BLaER1 (cell line): ENCODE data around the gene THEM4.

Experiments used
- H3K27ac ChIP-seq: shearing (Covaris generic); formaldehyde crosslinking; 2 replicates; pipeline ENCODE4 v1.8.1; 2022
- H3K27me3 ChIP-seq: shearing (Covaris generic); formaldehyde crosslinking; 2 replicates; pipeline ENCODE4 v1.8.1; 2022
- H3K36me3 ChIP-seq: shearing (Covaris generic); formaldehyde crosslinking; 2 replicates; pipeline ENCODE4 v1.8.1; 2022
- H3K4me1 ChIP-seq: shearing (Covaris generic); formaldehyde crosslinking; 2 replicates; pipeline ENCODE4 v1.8.1; 2022
- H3K4me2 ChIP-seq: shearing (Covaris generic); formaldehyde crosslinking; 2 replicates; pipeline ENCODE4 v1.8.1; 2022
- H3K4me3 ChIP-seq: shearing (Covaris generic); formaldehyde crosslinking; 2 replicates; pipeline ENCODE4 v1.8.1; 2022
- H3K9ac ChIP-seq: shearing (Covaris generic); formaldehyde crosslinking; 2 replicates; pipeline ENCODE4 v1.8.1; 2022
- H3K9me3 ChIP-seq: shearing (Covaris generic); formaldehyde crosslinking; 2 replicates; pipeline ENCODE4 v1.8.1; 2022
- H4K20me1 ChIP-seq: shearing (Covaris generic); formaldehyde crosslinking; 2 replicates; pipeline ENCODE4 v1.8.1; 2022
- Cebpa-rat ChIP-seq: shearing (Covaris generic); IDR thresholded peaks from 2 replicates; pipeline ENCODE4 v1.8.1; 2022

THEM4 gene

DNA sequence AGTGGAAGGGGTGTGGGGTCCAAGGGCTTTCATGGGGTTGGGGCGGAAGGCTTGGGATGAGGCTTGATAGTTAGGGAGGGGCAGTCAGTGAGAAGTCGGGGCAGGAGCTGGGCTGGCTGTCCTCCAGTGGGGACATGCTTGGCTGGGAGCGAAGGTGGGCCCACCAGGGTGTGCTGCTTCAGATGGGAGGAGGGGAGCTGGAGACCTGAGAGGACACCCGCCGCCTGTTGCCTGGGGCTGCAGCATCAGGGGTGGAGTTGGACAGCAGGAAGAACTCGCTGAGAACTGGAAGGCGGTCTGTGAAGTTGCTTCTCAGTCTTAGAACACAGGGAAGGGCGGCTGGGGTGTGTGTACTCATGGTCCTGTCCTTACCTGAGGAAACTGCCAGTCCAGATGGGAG, 57.4 kb downstream of the THEM4 start:
- Histone ChIP-seq H3K4me2 (no peak overlapping the region), H4K20me1 (no peaks in the 10 kb centered on the region), H3K36me3 (no peaks in the 10 kb centered on the region), H3K27me3 (no peaks in the 10 kb centered on the region), H3K4me3 (no peak overlapping the region), H3K9ac (no peak overlapping the region), H3K9me3 (no peaks in the 10 kb centered on the region), H3K27ac (no peak overlapping the region), H3K4me1 (peaks cover 17% of the 10 kb centered on the region)
- TF ChIP-seq Cebpa-rat, result no peak

- Histone ChIP-seq H3K4me1 (peaks cover 24% of the 10 kb centered on the region), H3K4me2 (no peak overlapping the region), H3K4me3 (no peak overlapping the region), H3K27me3 (no peaks in the 10 kb centered on the region), H3K9me3 (no peaks in the 10 kb centered on the region), H3K27ac (no peak overlapping the region), H3K36me3 (no peaks in the 10 kb centered on the region), H3K9ac (no peak overlapping the region), H4K20me1 (no peaks in the 10 kb centered on the region)
- no peak for TF ChIP-seq Cebpa-rat
These were observed 59.4 kb downstream of the THEM4 start for GRCh38 chr1:151849871-151850270.

- no peak overlapping the region for H3K9ac ChIP-seq
- no peak overlapping the region for H3K27ac ChIP-seq
- no peaks in the 10 kb centered on the region for H3K27me3 ChIP-seq
- no peaks in the 10 kb centered on the region for H3K36me3 ChIP-seq
- H4K20me1 ChIP-seq, result no peaks in the 10 kb centered on the region
- no peak for TF ChIP-seq Cebpa-rat
- H3K4me3 ChIP-seq, result no peak overlapping the region
- H3K4me1 ChIP-seq, result peaks cover 24% of the 10 kb centered on the region
- H3K9me3 ChIP-seq, result no peaks in the 10 kb centered on the region
- peak overlapping the region; percentile 67; the same call in 1 of the 2 replicates for H3K4me2 ChIP-seq
These were observed 60.2 kb downstream of the THEM4 start for GRCh38 chr1:151849126-151849525.

- Histone ChIP-seq H3K4me1 (peaks cover 24% of the 10 kb centered on the region), H3K27ac (0 out of 2 replicates have a peak overlapping the region, but pooled peaks have one; percentile 19), H4K20me1 (no peaks in the 10 kb centered on the region), H3K4me2 (peak overlapping the region; percentile 67), H3K27me3 (no peaks in the 10 kb centered on the region), H3K9me3 (no peaks in the 10 kb centered on the region), H3K36me3 (no peaks in the 10 kb centered on the region), H3K9ac (no peak overlapping the region), H3K4me3 (no peak overlapping the region)
- TF ChIP-seq Cebpa-rat, result no peak
These were observed 61.3 kb downstream of the THEM4 start for GRCh38 chr1:151847867-151848596.

GRCh38 chr1:151846686-151847237, 62.5 kb downstream of the THEM4 start:
- Histone ChIP-seq H3K9ac (no peak overlapping the region), H3K36me3 (no peaks in the 10 kb centered on the region), H3K4me2 (no peak overlapping the region), H3K27ac (no peak overlapping the region), H3K9me3 (no peaks in the 10 kb centered on the region), H3K4me3 (no peak overlapping the region), H3K27me3 (peaks cover 6% of the 10 kb centered on the region; the same call in 1 of the 2 replicates), H4K20me1 (no peaks in the 10 kb centered on the region), H3K4me1 (peaks cover 24% of the 10 kb centered on the region)
- TF ChIP-seq Cebpa-rat, result no peak

- Histone ChIP-seq H3K36me3 (no peaks in the 10 kb centered on the region), H3K9ac (no peak overlapping the region), H3K4me3 (no peak overlapping the region), H4K20me1 (no peaks in the 10 kb centered on the region), H3K27me3 (peaks cover 12% of the 10 kb centered on the region), H3K9me3 (no peaks in the 10 kb centered on the region), H3K4me2 (no peak overlapping the region), H3K27ac (no peak overlapping the region), H3K4me1 (peaks cover 24% of the 10 kb centered on the region)
- no peak for TF ChIP-seq Cebpa-rat
These were observed 63.2 kb downstream of the THEM4 start for GRCh38 chr1:151846062-151846568.

DNA sequence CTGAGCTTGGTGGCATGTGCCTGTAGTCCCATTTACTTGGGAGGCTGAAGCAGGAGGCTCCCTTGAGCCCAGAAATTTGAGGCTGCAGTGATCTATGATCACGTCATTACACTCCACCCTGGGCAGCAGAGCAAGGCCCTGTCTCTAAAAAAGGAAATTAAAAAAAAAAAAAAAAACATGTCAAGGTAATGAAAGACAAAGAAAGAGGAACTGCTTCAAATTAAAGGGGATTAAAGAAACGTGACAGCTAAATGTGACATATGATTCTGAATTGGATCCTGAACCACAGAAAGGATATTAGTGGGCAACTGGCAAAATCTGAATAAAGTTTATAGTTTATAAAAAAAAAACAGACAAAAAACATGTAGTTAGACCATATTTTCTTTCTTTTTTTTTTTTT, 65.9 kb downstream of the THEM4 start:
- TF ChIP-seq Cebpa-rat, result no peak
- Histone ChIP-seq H3K4me1 (peaks cover 33% of the 10 kb centered on the region), H4K20me1 (peaks cover 7% of the 10 kb centered on the region), H3K9me3 (no peaks in the 10 kb centered on the region), H3K36me3 (no peaks in the 10 kb centered on the region), H3K4me3 (no peak overlapping the region), H3K9ac (no peak overlapping the region), H3K4me2 (no peak overlapping the region), H3K27ac (no peak overlapping the region), H3K27me3 (peaks cover 39% of the 10 kb centered on the region)

DNA sequence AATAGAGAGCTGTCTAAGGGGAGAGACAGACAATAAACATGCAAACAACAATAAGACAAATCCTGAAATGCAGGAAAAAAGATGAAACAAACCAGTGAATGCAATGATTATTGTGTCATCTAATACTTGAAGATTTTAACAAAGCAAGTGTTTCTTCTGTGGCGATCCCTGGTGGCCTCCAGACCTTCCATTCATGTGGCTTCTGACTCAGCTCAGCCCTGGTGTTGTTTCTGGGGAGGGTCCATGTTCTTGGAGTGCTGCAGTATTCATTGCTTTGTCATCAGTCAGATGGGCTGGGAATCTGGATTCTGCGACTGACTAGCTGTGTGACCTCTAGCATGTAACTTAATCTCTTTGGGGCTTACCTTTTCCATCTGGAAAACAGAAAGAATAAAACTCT, 68.2 kb downstream of the THEM4 start:
- Histone ChIP-seq H3K27ac (no peak overlapping the region), H3K27me3 (peaks cover 62% of the 10 kb centered on the region), H3K4me1 (peaks cover 45% of the 10 kb centered on the region), H3K36me3 (no peaks in the 10 kb centered on the region), H3K9ac (no peak overlapping the region), H3K9me3 (no peaks in the 10 kb centered on the region), H3K4me2 (no peak overlapping the region), H3K4me3 (no peak overlapping the region), H4K20me1 (peaks cover 22% of the 10 kb centered on the region)
- TF ChIP-seq Cebpa-rat, result no peak

- no peak for TF ChIP-seq Cebpa-rat
- no peaks in the 10 kb centered on the region for H3K36me3 ChIP-seq
- H3K9ac ChIP-seq, result no peak overlapping the region
- H3K27ac ChIP-seq, result no peak overlapping the region
- peaks cover 22% of the 10 kb centered on the region for H4K20me1 ChIP-seq
- peaks cover 63% of the 10 kb centered on the region for H3K27me3 ChIP-seq
- peak overlapping the region; percentile 98; the same call in 1 of the 2 replicates for H3K4me2 ChIP-seq
- peaks cover 48% of the 10 kb centered on the region for H3K4me1 ChIP-seq
- no peaks in the 10 kb centered on the region for H3K9me3 ChIP-seq
- H3K4me3 ChIP-seq, result no peak overlapping the region; the same call in 1 of the 2 replicates
These were observed 68.9 kb downstream of the THEM4 start for GRCh38 chr1:151840421-151840820.
